Adrenal gland (tissue), 5 donors: ENCODE data around the gene TRNAU1AP.

Experiments
- POLR2A ChIP-seq, 2 donors: fragments of 450-650 bp; IDR thresholded peaks; one replicate each; pipeline ENCODE4 v1.6.1; 2017; ENCODE audit warnings: antibody characterized with exemption in 2 of 2, mild to moderate bottlenecking in 2 of 2, moderate library complexity in 1 of 2
- TF ChIP-seq, protein P1 (sequence below), 6 experiments: fragments of 450-650 bp in 4 of 6; fragments of 200-600 bp in 2 of 6; sonication (generic) in 1 of 6; IDR thresholded peaks; 1 replicate in 5 of 6; 2 replicates in 1 of 6; pipeline versions ENCODE4 v1.5.1 to v1.8.0; 2016 to 2021; ENCODE audit warnings: antibody characterized with exemption in 6 of 6, mild to moderate bottlenecking in 2 of 6, moderate library complexity in 1 of 6
- donor health status: DM: no; HTN: no; CAD: no.

GRCh38 chr1:28564310-28564709 lies 11.4 kb downstream of the TRNAU1AP start:
- TF ChIP-seq, protein P1, sequence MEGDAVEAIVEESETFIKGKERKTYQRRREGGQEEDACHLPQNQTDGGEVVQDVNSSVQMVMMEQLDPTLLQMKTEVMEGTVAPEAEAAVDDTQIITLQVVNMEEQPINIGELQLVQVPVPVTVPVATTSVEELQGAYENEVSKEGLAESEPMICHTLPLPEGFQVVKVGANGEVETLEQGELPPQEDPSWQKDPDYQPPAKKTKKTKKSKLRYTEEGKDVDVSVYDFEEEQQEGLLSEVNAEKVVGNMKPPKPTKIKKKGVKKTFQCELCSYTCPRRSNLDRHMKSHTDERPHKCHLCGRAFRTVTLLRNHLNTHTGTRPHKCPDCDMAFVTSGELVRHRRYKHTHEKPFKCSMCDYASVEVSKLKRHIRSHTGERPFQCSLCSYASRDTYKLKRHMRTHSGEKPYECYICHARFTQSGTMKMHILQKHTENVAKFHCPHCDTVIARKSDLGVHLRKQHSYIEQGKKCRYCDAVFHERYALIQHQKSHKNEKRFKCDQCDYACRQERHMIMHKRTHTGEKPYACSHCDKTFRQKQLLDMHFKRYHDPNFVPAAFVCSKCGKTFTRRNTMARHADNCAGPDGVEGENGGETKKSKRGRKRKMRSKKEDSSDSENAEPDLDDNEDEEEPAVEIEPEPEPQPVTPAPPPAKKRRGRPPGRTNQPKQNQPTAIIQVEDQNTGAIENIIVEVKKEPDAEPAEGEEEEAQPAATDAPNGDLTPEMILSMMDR (IDR thresholded peaks at IDR 0.05): no peak
- TF ChIP-seq POLR2A (IDR thresholded peaks at IDR 0.05): no peak
